ENCODE data around the gene HOXB6.
A peak's percentile ranks its signal among the peaks of the same experiment; 100 is the strongest.

HOXB6 gene

GRCh38 chr17:48623583-48623982 is 18.8 kb upstream of the HOXB6 start:
- no peak overlapping the region for H3K4me3 Mint-ChIP-seq
- H3K9me3 Mint-ChIP-seq: no peaks in the 10 kb centered on the region
- H3K27me3 Mint-ChIP-seq: peaks cover 96% of the 10 kb centered on the region
- DNase-seq (ENCODE audit: low spot score in 2 of 2): no peak
- no peak for ATAC-seq (replicated peaks; ENCODE audit: extremely low read depth, poor library complexity, severe bottlenecking)
- peaks cover 19% of the 10 kb centered on the region for H3K4me1 Mint-ChIP-seq
- H3K36me3 Mint-ChIP-seq (ENCODE audit: insufficient read depth): peaks cover 3% of the 10 kb centered on the region
- H3K27ac Mint-ChIP-seq (ENCODE audit: low read depth): no peak overlapping the region

- Mint-ChIP-seq H3K4me3 (no peak overlapping the region), H3K9me3 (no peaks in the 10 kb centered on the region), H3K27me3 (peaks cover 96% of the 10 kb centered on the region), H3K4me1 (peaks cover 25% of the 10 kb centered on the region), H3K36me3 (ENCODE audit: insufficient read depth) (peaks cover 5% of the 10 kb centered on the region), H3K27ac (ENCODE audit: low read depth) (no peak overlapping the region)
- ATAC-seq (replicated peaks; ENCODE audit: extremely low read depth, poor library complexity, severe bottlenecking): no peak
- DNase-seq (ENCODE audit: low spot score in 2 of 2): no peak
Observed at GRCh38 chr17:48622857-48623256, 18.1 kb upstream of the HOXB6 start.

DNA sequence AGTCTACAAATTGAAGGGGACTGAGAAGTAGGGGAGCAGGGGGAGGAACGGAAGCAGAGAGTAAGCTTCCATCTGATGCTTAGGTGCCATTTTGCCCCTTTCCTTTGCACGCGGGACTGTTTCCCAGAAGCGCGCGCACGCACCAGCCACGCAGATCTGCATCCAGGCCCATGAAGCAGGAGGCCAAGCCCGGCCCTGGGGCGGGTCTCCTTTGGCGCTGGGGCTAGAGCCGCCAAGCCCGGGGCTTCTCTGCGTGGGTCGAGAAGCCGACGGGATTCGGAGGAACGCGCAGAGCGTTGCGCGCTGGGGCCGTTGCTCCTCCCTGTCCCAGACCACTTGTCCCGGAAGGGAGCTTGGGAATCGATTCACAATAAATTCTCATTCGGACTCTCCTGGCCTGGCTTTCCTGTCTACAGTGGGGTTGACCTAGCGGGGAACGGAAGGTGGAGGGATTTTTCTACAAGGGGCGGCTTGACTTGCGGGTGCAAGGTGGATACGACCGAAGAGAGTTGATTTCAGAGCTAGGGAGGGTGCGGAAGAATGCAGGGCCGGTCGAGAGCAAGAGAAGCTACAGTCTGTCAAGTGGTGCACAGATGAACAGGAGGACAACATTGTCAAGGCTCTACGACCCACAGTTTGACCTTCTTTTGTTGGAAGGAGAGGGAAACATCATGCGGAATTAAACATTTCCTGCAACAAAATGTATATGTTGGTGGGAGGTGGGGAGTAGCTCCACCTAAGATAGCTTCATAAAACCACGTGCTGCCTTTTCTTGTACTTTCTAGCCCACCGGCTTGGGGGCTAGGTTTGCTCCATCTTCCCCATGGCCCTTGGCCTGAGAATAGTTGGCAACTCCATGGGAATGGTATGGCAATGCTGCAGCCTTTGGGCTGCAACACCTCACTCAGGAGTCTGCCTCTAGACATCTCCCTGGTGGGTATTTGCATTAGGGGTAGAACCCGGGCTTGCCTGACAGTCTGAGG is 16.9 kb upstream of the HOXB6 start:
- Mint-ChIP-seq H3K27ac (ENCODE audit: low read depth) (no peak overlapping the region), H3K9me3 (no peaks in the 10 kb centered on the region), H3K4me3 (no peak overlapping the region), H3K27me3 (peaks cover 96% of the 10 kb centered on the region), H3K36me3 (ENCODE audit: insufficient read depth) (peaks cover 11% of the 10 kb centered on the region), H3K4me1 (peaks cover 30% of the 10 kb centered on the region)
- ATAC-seq (replicated peaks; ENCODE audit: extremely low read depth, poor library complexity, severe bottlenecking) (no peak), DNase-seq (ENCODE audit: low spot score in 2 of 2) (no peak)

- Mint-ChIP-seq H3K27ac (ENCODE audit: low read depth) (no peak overlapping the region), H3K4me1 (peaks cover 22% of the 10 kb centered on the region), H3K9me3 (no peaks in the 10 kb centered on the region), H3K36me3 (ENCODE audit: insufficient read depth) (peaks cover 18% of the 10 kb centered on the region), H3K4me3 (no peak overlapping the region), H3K27me3 (peaks cover 96% of the 10 kb centered on the region)
- ATAC-seq (replicated peaks; ENCODE audit: extremely low read depth, poor library complexity, severe bottlenecking) (no peak), DNase-seq (ENCODE audit: low spot score in 2 of 2) (no peak)
Observed at GRCh38 chr17:48620461-48621139, 15.8 kb upstream of the HOXB6 start.

DNA sequence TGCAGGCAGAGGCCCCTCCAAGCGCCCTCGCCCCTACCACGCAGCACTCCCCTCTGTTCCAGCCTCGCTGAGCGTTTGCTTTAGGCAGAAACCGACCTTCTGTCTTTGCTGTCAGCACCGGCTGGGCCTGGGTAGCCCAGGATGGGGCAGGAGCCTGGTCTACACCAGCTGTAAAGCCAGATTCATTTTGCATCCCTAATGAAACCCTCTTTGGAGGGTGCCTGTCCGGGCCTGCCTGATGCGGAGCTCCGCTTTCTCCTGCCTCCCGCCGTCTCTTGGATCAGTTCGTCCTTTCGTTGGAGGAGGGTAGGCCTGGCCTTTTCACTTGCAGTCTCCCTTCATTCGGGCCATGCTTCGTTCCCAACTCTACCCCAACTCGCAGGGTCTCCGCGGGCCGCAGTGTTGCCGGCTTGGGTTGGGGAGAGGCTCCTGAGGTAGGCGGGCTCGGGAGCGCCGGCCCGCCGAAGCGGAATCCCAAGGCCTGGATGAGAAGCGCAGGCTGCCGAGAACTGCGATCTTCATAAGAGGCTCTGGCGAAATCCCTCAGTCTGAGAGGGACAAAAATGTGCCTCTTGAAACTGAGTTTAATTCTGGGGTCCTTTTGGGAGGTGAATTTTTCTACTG is 15.2 kb upstream of the HOXB6 start:
- no peak for DNase-seq (ENCODE audit: low spot score in 2 of 2)
- no peak overlapping the region for H3K27ac Mint-ChIP-seq (ENCODE audit: low read depth)

DNA sequence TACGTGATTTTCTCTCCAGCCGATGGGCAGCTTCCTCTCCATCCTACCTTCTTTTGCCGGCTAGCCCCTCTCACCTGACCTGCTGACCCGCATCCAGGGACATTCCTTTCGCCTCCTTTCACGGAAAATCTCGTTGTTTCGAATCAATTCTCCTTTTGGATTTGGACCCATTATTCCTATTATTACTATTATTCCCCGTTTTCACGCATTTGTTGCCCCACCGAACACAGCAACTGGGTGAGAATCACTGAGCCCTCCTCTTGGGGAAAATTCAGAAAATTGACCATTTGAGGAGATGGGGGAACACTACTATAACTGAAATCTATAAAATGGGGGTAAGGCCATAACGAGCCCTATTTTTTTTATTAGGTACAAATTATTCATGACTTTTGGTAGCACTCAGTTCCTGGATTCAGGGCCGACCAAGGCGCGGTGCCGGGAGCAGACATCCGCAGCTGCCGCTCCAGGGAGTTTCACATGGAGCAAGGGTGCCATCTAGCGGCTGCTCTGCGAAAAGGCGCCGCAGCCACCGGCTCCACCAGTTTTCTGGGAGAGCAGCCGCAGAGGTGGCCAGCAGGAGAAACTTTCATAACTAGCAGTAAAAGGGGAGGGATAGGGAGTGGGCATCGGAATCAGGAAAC is 13.6 kb upstream of the HOXB6 start:
- Mint-ChIP-seq H3K36me3 (ENCODE audit: insufficient read depth) (peaks cover 30% of the 10 kb centered on the region), H3K4me1 (peaks cover 38% of the 10 kb centered on the region), H3K27me3 (peaks cover 100% of the 10 kb centered on the region), H3K27ac (ENCODE audit: low read depth) (no peak overlapping the region), H3K4me3 (no peak overlapping the region), H3K9me3 (no peaks in the 10 kb centered on the region)
- peak; percentile 44 for ATAC-seq (replicated peaks; ENCODE audit: extremely low read depth, poor library complexity, severe bottlenecking)
- peak; percentile 73 to 81 for DNase-seq (ENCODE audit: low spot score in 2 of 2)

More for the DNA sequence above, 15.2 kb upstream of the HOXB6 start:
- H3K4me3 Mint-ChIP-seq: no peak overlapping the region
- H3K27me3 Mint-ChIP-seq: peaks cover 98% of the 10 kb centered on the region
- no peak for ATAC-seq (replicated peaks; ENCODE audit: extremely low read depth, poor library complexity, severe bottlenecking)
- H3K4me1 Mint-ChIP-seq: peaks cover 23% of the 10 kb centered on the region
- no peaks in the 10 kb centered on the region for H3K9me3 Mint-ChIP-seq
- H3K36me3 Mint-ChIP-seq (ENCODE audit: insufficient read depth): peaks cover 23% of the 10 kb centered on the region

GRCh38 chr17:48617471-48618255 is 12.9 kb upstream of the HOXB6 start:
- ATAC-seq (replicated peaks; ENCODE audit: extremely low read depth, poor library complexity, severe bottlenecking) (no peak), DNase-seq (ENCODE audit: low spot score in 2 of 2) (no peak)
- no peaks in the 10 kb centered on the region for H3K9me3 Mint-ChIP-seq
- H3K27ac Mint-ChIP-seq (ENCODE audit: low read depth): peak overlapping the region; percentile 3
- peaks cover 100% of the 10 kb centered on the region for H3K27me3 Mint-ChIP-seq
- H3K4me1 Mint-ChIP-seq: peaks cover 46% of the 10 kb centered on the region
- H3K36me3 Mint-ChIP-seq (ENCODE audit: insufficient read depth): peaks cover 30% of the 10 kb centered on the region
- peak overlapping the region; percentile 39 for H3K4me3 Mint-ChIP-seq

GRCh38 chr17:48616717-48617470 is 12.1 kb upstream of the HOXB6 start:
- H3K36me3 Mint-ChIP-seq (ENCODE audit: insufficient read depth): peaks cover 32% of the 10 kb centered on the region
- H3K4me3 Mint-ChIP-seq: peak overlapping the region; percentile 39
- no peaks in the 10 kb centered on the region for H3K9me3 Mint-ChIP-seq
- peaks cover 52% of the 10 kb centered on the region for H3K4me1 Mint-ChIP-seq
- H3K27me3 Mint-ChIP-seq: peaks cover 100% of the 10 kb centered on the region
- no peak for DNase-seq (ENCODE audit: low spot score in 2 of 2)
- no peak for ATAC-seq (replicated peaks; ENCODE audit: extremely low read depth, poor library complexity, severe bottlenecking)
- peak overlapping the region; percentile 3 for H3K27ac Mint-ChIP-seq (ENCODE audit: low read depth)

DNA sequence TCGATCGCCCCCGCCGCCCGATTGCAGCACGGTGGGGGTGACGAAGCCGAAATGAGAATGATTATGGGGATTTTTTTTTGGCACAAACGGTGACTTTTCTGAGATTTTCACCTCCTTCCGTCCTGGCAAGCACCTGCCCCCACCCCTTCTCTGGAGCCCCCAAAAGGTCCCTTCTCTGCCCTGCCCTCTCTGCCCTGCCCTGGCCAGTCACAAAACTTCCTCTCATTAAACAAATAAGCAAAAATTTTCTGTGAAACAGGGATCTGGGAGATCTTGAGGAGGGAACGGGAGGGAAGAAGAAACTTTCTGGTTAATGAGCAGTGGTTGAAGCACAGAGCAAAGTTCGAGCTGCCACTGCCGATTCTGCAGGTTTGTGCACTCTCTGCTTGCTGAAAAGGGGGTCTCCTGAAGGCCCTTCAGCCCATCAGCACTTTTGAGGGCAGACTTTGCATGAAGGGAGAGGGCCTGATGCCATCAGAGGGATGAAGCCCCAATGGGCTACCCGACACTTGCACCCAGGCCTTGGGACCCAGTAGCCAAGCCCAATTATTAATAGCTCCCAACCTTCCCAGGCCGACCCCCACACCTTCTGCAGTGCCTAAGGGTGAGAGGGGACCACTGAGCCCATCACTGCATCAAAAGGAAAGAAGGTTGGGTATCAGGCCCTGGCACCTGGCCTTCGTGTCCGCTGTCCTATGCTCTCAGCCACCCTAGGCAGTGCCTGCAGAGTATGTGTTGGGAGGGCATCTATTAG is 11.4 kb upstream of the HOXB6 start:
- peaks cover 59% of the 10 kb centered on the region for H3K4me1 Mint-ChIP-seq
- no peak for DNase-seq (ENCODE audit: low spot score in 2 of 2)

DNA sequence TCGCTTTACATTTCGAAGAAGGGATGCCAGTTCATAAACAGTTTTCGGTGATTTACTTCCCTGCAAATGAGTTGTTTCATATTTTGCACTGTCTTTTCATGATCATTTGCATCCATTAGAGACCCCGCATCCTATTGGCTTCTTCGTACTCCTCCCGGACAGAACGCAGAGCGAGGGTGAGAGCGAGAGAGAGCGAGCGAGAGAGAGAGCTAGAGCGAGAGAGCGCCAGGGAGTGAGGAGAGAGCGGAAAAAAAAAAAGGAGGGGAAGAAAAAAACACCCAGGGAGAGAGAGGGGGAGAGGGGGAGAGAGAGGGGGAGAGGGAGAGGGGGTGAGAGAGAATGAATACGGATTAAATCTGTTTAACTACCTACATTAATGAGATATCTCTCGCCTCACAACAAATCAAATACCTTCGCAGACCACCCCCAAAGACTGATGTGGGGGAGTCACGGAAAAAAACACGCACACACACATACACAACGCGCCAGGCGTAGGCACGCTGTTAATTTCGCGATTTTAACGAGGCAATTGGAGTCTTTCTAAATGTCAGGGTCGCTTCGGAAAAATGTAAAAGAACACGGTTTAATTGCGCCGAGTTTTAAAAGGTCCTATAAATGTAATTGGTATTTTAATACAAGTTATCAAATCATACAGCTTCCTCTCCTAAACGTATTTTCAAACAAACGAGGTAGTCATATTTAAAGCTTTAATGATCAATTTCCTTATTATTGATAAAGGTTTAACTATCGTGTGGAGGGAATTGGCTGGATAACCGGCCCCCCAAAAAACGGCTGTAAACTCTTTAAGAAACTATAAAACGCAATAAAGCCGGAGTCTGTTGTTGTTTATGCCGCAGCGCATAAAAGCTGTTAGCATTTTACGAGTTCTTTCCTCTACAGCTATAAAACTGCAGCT is 10.5 kb upstream of the HOXB6 start, which contains the start of gene HOXB8:
Gene HOXB8 (minus strand): TSS at position 246 of the 916 bp plus-strand sequence. CDS start 588 bp downstream, outside the sequence.
- H3K9me3 Mint-ChIP-seq: no peaks in the 10 kb centered on the region
- peaks cover 65% of the 10 kb centered on the region for H3K4me1 Mint-ChIP-seq
- DNase-seq (ENCODE audit: low spot score in 2 of 2) (no peak), ATAC-seq (replicated peaks; ENCODE audit: extremely low read depth, poor library complexity, severe bottlenecking) (no peak)
- peak within 1 kb of the TSS; percentile 93 for H3K4me3 Mint-ChIP-seq
- H3K27ac Mint-ChIP-seq (ENCODE audit: low read depth): peak within 1 kb of the TSS; percentile 52
- peaks cover 37% of the 10 kb centered on the region for H3K36me3 Mint-ChIP-seq (ENCODE audit: insufficient read depth)
- H3K27me3 Mint-ChIP-seq: peaks cover 94% of the 10 kb centered on the region

More for the DNA sequence above, 11.4 kb upstream of the HOXB6 start:
- H3K9me3 Mint-ChIP-seq: no peaks in the 10 kb centered on the region
- peaks cover 100% of the 10 kb centered on the region for H3K27me3 Mint-ChIP-seq
- H3K27ac Mint-ChIP-seq (ENCODE audit: low read depth): peak overlapping the region; percentile 3
- H3K4me3 Mint-ChIP-seq: no peak overlapping the region
- ATAC-seq (replicated peaks; ENCODE audit: extremely low read depth, poor library complexity, severe bottlenecking): no peak
- H3K36me3 Mint-ChIP-seq (ENCODE audit: insufficient read depth): peaks cover 32% of the 10 kb centered on the region

Data from central memory CD8-positive, alpha-beta T cell (primary cell).